ENCODE data around the gene APP. TPM values are rescaled to one million over a fixed set of nuclear protein-coding genes. Genes with fewer than 3 reads are reported as not detected.
A peak's percentile ranks its signal among the peaks of the same experiment; 100 is the strongest.

The APP gene
- total RNA-seq, 1 donor from 2014 or later = 1,137 TPM

- DNase-seq (ENCODE audit: low spot score) = peak; percentile 22
- TF ChIP-seq CTCF (IDR thresholded peaks at IDR 0.05; ENCODE audit: unreplicated experiment) = no peak
- no peak overlapping the region for H3K4me3 Mint-ChIP-seq (ENCODE audit: unreplicated experiment)
- H3K9me3 Mint-ChIP-seq (ENCODE audit: unreplicated experiment) = no peaks in the 10 kb centered on the region
- peaks cover 11% of the 10 kb centered on the region for H3K36me3 Mint-ChIP-seq (ENCODE audit: low read depth, unreplicated experiment)
- H3K27ac Mint-ChIP-seq (ENCODE audit: unreplicated experiment) = no peak overlapping the region
- peaks cover 15% of the 10 kb centered on the region for H3K4me1 Mint-ChIP-seq (ENCODE audit: unreplicated experiment)
- peaks cover 1% of the 10 kb centered on the region for H3K27me3 Mint-ChIP-seq (ENCODE audit: unreplicated experiment)
Measured at GRCh38 chr21:25871566-25871965, 299.0 kb downstream of the APP start.

- Mint-ChIP-seq H3K4me1 (ENCODE audit: unreplicated experiment) (peaks cover 16% of the 10 kb centered on the region), H3K27ac (ENCODE audit: unreplicated experiment) (no peak overlapping the region), H3K36me3 (ENCODE audit: low read depth, unreplicated experiment) (peaks cover 11% of the 10 kb centered on the region), H3K4me3 (ENCODE audit: unreplicated experiment) (no peak overlapping the region), H3K27me3 (ENCODE audit: unreplicated experiment) (peaks cover 1% of the 10 kb centered on the region), H3K9me3 (ENCODE audit: unreplicated experiment) (no peaks in the 10 kb centered on the region)
- no peak for DNase-seq (ENCODE audit: low spot score)
- TF ChIP-seq CTCF (IDR thresholded peaks at IDR 0.05; ENCODE audit: unreplicated experiment) = no peak
Measured at GRCh38 chr21:25870084-25870483, 300.5 kb downstream of the APP start.

- H3K9me3 Mint-ChIP-seq (ENCODE audit: unreplicated experiment) = no peaks in the 10 kb centered on the region
- no peak overlapping the region for H3K4me3 Mint-ChIP-seq (ENCODE audit: unreplicated experiment)
- TF ChIP-seq CTCF (IDR thresholded peaks at IDR 0.05; ENCODE audit: unreplicated experiment) = no peak
- H3K4me1 Mint-ChIP-seq (ENCODE audit: unreplicated experiment) = peaks cover 16% of the 10 kb centered on the region
- H3K27me3 Mint-ChIP-seq (ENCODE audit: unreplicated experiment) = peaks cover 1% of the 10 kb centered on the region
- DNase-seq (ENCODE audit: low spot score) = no peak
- H3K27ac Mint-ChIP-seq (ENCODE audit: unreplicated experiment) = no peak overlapping the region
- H3K36me3 Mint-ChIP-seq (ENCODE audit: low read depth, unreplicated experiment) = peaks cover 8% of the 10 kb centered on the region
Measured at GRCh38 chr21:25867061-25867460, 303.5 kb downstream of the APP start.

GRCh38 chr21:25863747-25864146 lies 306.8 kb downstream of the APP start:
- no peaks in the 10 kb centered on the region for H3K36me3 Mint-ChIP-seq (ENCODE audit: low read depth, unreplicated experiment)
- DNase-seq (ENCODE audit: low spot score) = no peak
- no peaks in the 10 kb centered on the region for H3K9me3 Mint-ChIP-seq (ENCODE audit: unreplicated experiment)
- no peak for TF ChIP-seq CTCF (IDR thresholded peaks at IDR 0.05; ENCODE audit: unreplicated experiment)
- peaks cover 12% of the 10 kb centered on the region for H3K4me1 Mint-ChIP-seq (ENCODE audit: unreplicated experiment)
- H3K27ac Mint-ChIP-seq (ENCODE audit: unreplicated experiment) = no peak overlapping the region
- no peaks in the 10 kb centered on the region for H3K27me3 Mint-ChIP-seq (ENCODE audit: unreplicated experiment)
- no peak overlapping the region for H3K4me3 Mint-ChIP-seq (ENCODE audit: unreplicated experiment)

DNA sequence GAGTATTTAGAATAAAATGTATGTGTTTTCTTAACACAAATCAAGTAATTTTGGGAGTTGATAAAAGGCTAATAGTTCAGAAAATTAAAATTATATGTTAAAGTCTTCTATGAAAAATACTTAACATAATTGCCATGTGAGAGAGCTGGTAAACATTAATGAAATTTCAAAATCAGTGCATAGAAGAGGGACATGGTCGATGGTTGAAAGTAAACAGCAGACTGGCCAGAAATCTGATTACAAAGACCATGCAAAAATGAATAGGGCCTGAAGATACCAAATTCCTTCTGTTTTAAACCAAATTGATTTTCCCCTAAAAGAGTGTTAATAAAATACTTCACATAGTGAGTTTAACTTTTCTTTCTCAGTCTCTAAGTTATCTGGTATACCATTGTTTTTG lies 307.5 kb downstream of the APP start:
- Mint-ChIP-seq H3K27me3 (ENCODE audit: unreplicated experiment) (no peaks in the 10 kb centered on the region), H3K4me3 (ENCODE audit: unreplicated experiment) (no peak overlapping the region), H3K36me3 (ENCODE audit: low read depth, unreplicated experiment) (no peaks in the 10 kb centered on the region), H3K9me3 (ENCODE audit: unreplicated experiment) (no peaks in the 10 kb centered on the region), H3K4me1 (ENCODE audit: unreplicated experiment) (peaks cover 12% of the 10 kb centered on the region), H3K27ac (ENCODE audit: unreplicated experiment) (no peak overlapping the region)
- DNase-seq (ENCODE audit: low spot score) = no peak
- no peak for TF ChIP-seq CTCF (IDR thresholded peaks at IDR 0.05; ENCODE audit: unreplicated experiment)
